ENCODE results near the gene TRIM2.

GRCh38 chr4:153322791-153323190, 118.5 kb downstream of the TRIM2 start:
- TF ChIP-seq EZH2 (IDR thresholded peaks at IDR 0.05; ENCODE audit: insufficient read depth, low read length) (no peak), CTCF (IDR thresholded peaks at IDR 0.05; ENCODE audit: insufficient read depth, low read depth, low read length) (no peak)

Data from astrocyte (in vitro differentiated cells and primary cell).